ENCODE measurements around the gene WNT5B. TPM values are rescaled to one million over a fixed set of nuclear protein-coding genes. Genes with fewer than 3 reads are reported as not detected.

The WNT5B gene
- total RNA-seq, 1 donor from 2014 or later: 88.7 TPM

- no peaks in the 10 kb centered on the region for H3K9me3 Mint-ChIP-seq (ENCODE audit: unreplicated experiment)
- peaks cover 4% of the 10 kb centered on the region for H3K27me3 Mint-ChIP-seq (ENCODE audit: unreplicated experiment)
- no peak overlapping the region for H3K4me3 Mint-ChIP-seq (ENCODE audit: unreplicated experiment)
- H3K4me1 Mint-ChIP-seq (ENCODE audit: unreplicated experiment): peaks cover 24% of the 10 kb centered on the region
- no peak overlapping the region for H3K27ac Mint-ChIP-seq (ENCODE audit: unreplicated experiment)
- no peaks in the 10 kb centered on the region for H3K36me3 Mint-ChIP-seq (ENCODE audit: unreplicated experiment)
- TF ChIP-seq, protein P1, sequence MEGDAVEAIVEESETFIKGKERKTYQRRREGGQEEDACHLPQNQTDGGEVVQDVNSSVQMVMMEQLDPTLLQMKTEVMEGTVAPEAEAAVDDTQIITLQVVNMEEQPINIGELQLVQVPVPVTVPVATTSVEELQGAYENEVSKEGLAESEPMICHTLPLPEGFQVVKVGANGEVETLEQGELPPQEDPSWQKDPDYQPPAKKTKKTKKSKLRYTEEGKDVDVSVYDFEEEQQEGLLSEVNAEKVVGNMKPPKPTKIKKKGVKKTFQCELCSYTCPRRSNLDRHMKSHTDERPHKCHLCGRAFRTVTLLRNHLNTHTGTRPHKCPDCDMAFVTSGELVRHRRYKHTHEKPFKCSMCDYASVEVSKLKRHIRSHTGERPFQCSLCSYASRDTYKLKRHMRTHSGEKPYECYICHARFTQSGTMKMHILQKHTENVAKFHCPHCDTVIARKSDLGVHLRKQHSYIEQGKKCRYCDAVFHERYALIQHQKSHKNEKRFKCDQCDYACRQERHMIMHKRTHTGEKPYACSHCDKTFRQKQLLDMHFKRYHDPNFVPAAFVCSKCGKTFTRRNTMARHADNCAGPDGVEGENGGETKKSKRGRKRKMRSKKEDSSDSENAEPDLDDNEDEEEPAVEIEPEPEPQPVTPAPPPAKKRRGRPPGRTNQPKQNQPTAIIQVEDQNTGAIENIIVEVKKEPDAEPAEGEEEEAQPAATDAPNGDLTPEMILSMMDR (IDR thresholded peaks at IDR 0.05): no peak
- DNase-seq (ENCODE audit: extremely low spot score, unreplicated experiment): no peak
Measured at GRCh38 chr12:1688086-1688710, 59.2 kb downstream of the WNT5B start.

GRCh38 chr12:1690578-1691122, 61.6 kb downstream of the WNT5B start, which contains the start of gene ADIPOR2:
TSS of gene ADIPOR2 (plus strand) at chr12:1691070. CDS start at chr12:1754344, 63,274 bp downstream.
- TF ChIP-seq, protein P1 (IDR thresholded peaks at IDR 0.05): no peak
- peaks cover 4% of the 10 kb centered on the region for H3K36me3 Mint-ChIP-seq (ENCODE audit: unreplicated experiment)
- H3K4me3 Mint-ChIP-seq (ENCODE audit: unreplicated experiment): peak within 1 kb of the TSS; percentile 89
- DNase-seq (ENCODE audit: extremely low spot score, unreplicated experiment): peak; percentile 98
- H3K9me3 Mint-ChIP-seq (ENCODE audit: unreplicated experiment): no peaks in the 10 kb centered on the region
- peaks cover 24% of the 10 kb centered on the region for H3K4me1 Mint-ChIP-seq (ENCODE audit: unreplicated experiment)
- peaks cover 4% of the 10 kb centered on the region for H3K27me3 Mint-ChIP-seq (ENCODE audit: unreplicated experiment)
- H3K27ac Mint-ChIP-seq (ENCODE audit: unreplicated experiment): peak within 1 kb of the TSS; percentile 99

DNA sequence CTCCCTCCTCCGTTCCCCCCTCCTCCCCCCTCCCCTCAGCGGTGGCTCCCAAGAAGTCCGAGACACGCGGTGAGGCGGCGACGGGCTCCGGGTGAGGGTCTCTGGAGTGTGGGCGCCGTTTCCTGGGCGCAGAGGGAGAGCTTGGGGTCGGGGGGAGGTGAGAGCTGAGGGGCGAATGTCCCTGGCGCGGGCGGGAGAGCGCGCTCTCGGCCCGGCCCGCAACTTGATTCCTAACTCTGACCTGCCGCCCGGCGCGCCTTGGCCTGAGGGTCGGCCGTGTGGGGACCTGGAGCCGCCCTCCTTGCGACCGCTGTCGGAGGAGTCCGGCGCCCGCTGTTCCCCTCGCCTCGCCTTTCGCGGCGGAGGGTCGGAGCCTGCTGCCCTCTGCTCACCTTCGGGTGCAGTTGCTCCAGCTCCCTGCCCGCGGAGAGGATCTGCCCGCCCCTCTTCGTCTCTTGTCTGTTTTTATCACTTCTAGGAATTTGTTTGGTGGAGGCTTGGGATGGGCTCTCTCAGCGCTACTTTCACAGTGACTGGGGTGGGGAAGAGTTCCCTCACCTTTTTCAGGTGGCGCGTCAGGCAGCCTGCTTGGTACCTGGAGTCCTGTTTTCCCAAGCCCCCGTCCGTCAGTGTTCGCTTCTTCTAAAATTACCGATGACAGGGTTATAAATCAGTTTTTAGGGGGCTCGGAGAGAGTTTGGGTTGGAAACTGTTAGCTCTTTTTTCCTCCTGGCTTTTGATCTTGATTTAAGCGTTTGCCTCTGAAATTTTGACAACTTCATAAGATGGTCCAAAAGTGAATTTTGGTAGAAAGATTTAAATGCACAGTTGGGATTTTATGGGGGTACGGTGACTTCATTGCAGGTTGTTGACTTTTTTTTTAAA, 62.3 kb downstream of the WNT5B start:
- Mint-ChIP-seq H3K9me3 (ENCODE audit: unreplicated experiment) (no peaks in the 10 kb centered on the region), H3K36me3 (ENCODE audit: unreplicated experiment) (peaks cover 4% of the 10 kb centered on the region), H3K27ac (ENCODE audit: unreplicated experiment) (peak overlapping the region; percentile 79)

GRCh38 chr12:1692226-1692625, 63.2 kb downstream of the WNT5B start:
- peaks cover 4% of the 10 kb centered on the region for H3K36me3 Mint-ChIP-seq (ENCODE audit: unreplicated experiment)
- peak overlapping the region; percentile 89 for H3K4me3 Mint-ChIP-seq (ENCODE audit: unreplicated experiment)
- H3K4me1 Mint-ChIP-seq (ENCODE audit: unreplicated experiment): peaks cover 27% of the 10 kb centered on the region
- no peaks in the 10 kb centered on the region for H3K27me3 Mint-ChIP-seq (ENCODE audit: unreplicated experiment)
- DNase-seq (ENCODE audit: extremely low spot score, unreplicated experiment): no peak
- H3K27ac Mint-ChIP-seq (ENCODE audit: unreplicated experiment): peak overlapping the region; percentile 79
- TF ChIP-seq, protein P1 (IDR thresholded peaks at IDR 0.05): no peak
- H3K9me3 Mint-ChIP-seq (ENCODE audit: unreplicated experiment): no peaks in the 10 kb centered on the region

More for the DNA sequence above, 62.3 kb downstream of the WNT5B start:
- TF ChIP-seq, protein P1 (IDR thresholded peaks at IDR 0.05): no peak
- H3K4me3 Mint-ChIP-seq (ENCODE audit: unreplicated experiment): peak overlapping the region; percentile 89
- peak; percentile 86 for DNase-seq (ENCODE audit: extremely low spot score, unreplicated experiment)
- no peaks in the 10 kb centered on the region for H3K27me3 Mint-ChIP-seq (ENCODE audit: unreplicated experiment)
- peaks cover 27% of the 10 kb centered on the region for H3K4me1 Mint-ChIP-seq (ENCODE audit: unreplicated experiment)

Measured in osteocyte (in vitro differentiated cells).